DOHH2 (cell line): ENCODE data around the gene NPIPB4.
A peak's percentile ranks its signal among the peaks of the same experiment; 100 is the strongest.
"Not testable (repeated sequence)": the region's sequence is repeated elsewhere in the genome, so short reads cannot be mapped to it uniquely, and the experiment has no call there.

Source experiments
- H3F3A ChIP-seq: fragments of 200-600 bp; sonication (generic), shearing (Covaris generic); 2 replicates; pipeline ENCODE4 v1.6.0; 2016; ENCODE audit warnings: antibody characterized with exemption, mild to moderate bottlenecking; ENCODE audit not compliant: control insufficient read depth, insufficient read depth
- H3K27ac ChIP-seq: fragments of 200-600 bp; sonication (generic); 2 replicates; pipeline ENCODE4 v1.5.1; 2014; ENCODE audit warnings: low read depth, mild to moderate bottlenecking, low read length, moderate library complexity
- H3K27me3 ChIP-seq: fragments of 200-600 bp; sonication (generic); 2 replicates; pipeline ENCODE4 v1.6.1; 2014; ENCODE audit warnings: mild to moderate bottlenecking, low read length, mixed read lengths; ENCODE audit not compliant: control insufficient read depth
- H3K36me3 ChIP-seq: fragments of 200-600 bp; sonication (generic); 2 replicates; pipeline ENCODE4 v1.6.1; 2014; ENCODE audit warnings: mild to moderate bottlenecking, low read length, moderate library complexity, mixed read lengths; ENCODE audit not compliant: control insufficient read depth
- H3K4me1 ChIP-seq: fragments of 200-600 bp; sonication (generic); 2 replicates; pipeline ENCODE4 v1.6.1; 2014; ENCODE audit warnings: mild to moderate bottlenecking, low read length, mixed read lengths; ENCODE audit not compliant: control insufficient read depth
- H3K4me2 ChIP-seq: fragments of 200-600 bp; sonication (generic); 2 replicates; pipeline ENCODE4 v1.6.0; 2014; ENCODE audit warnings: mild to moderate bottlenecking, low read length, moderate library complexity
- H3K4me3 ChIP-seq: fragments of 200-600 bp; sonication (generic); 2 replicates; pipeline ENCODE4 v1.5.1; 2014; ENCODE audit warnings: mild to moderate bottlenecking, low read length, mixed read lengths
- H3K79me2 ChIP-seq: fragments of 200-600 bp; sonication (generic); 2 replicates; pipeline ENCODE4 v1.6.1; 2014; ENCODE audit warnings: mild to moderate bottlenecking, low read length, mixed read lengths; ENCODE audit not compliant: control insufficient read depth
- H3K9me2 ChIP-seq: fragments of 200-600 bp; sonication (generic); replicated peaks from 2 replicates; pipeline ENCODE4 v1.6.1; 2014; ENCODE audit warnings: mild to moderate bottlenecking, low read length, mixed read lengths; ENCODE audit not compliant: control insufficient read depth
- H3K9me3 ChIP-seq: fragments of 200-600 bp; sonication (generic); 2 replicates; pipeline ENCODE4 v1.6.1; 2014; ENCODE audit warnings: antibody characterized with exemption, low read length, mixed read lengths; ENCODE audit not compliant: control insufficient read depth, insufficient read depth
- H4K20me1 ChIP-seq: fragments of 200-600 bp; sonication (generic); 2 replicates; pipeline ENCODE4 v1.6.0; 2014; ENCODE audit warnings: low read depth, mild to moderate bottlenecking, antibody characterized with exemption, low read length, moderate library complexity; ENCODE audit not compliant: control insufficient read depth, insufficient read depth

Gene NPIPB4

GRCh38 chr16:21857656-21858055 lies at the start of gene NPIPB4:
Gene NPIPB4 (minus strand): TSS chr16:21857756. CDS start chr16:21857378, 378 bp downstream.
- not testable (repeated sequence) for H3K9me2 ChIP-seq, H3K9me3 ChIP-seq, H3K36me3 ChIP-seq, H3K79me2 ChIP-seq, H3F3A ChIP-seq, H3K4me2 ChIP-seq, H3K27me3 ChIP-seq, H3K4me3 ChIP-seq, H3K27ac ChIP-seq, H3K4me1 ChIP-seq, H4K20me1 ChIP-seq

- H3F3A ChIP-seq, H3K9me3 ChIP-seq, H3K27ac ChIP-seq, H3K9me2 ChIP-seq, H3K79me2 ChIP-seq, H4K20me1 ChIP-seq, H3K4me1 ChIP-seq, H3K27me3 ChIP-seq, H3K4me2 ChIP-seq, H3K4me3 ChIP-seq, H3K36me3 ChIP-seq: not testable (repeated sequence)
These were observed 41.4 kb upstream of the NPIPB4 start for GRCh38 chr16:21898998-21899397.

GRCh38 chr16:21881988-21882387 lies 24.4 kb upstream of the NPIPB4 start:
- not testable (repeated sequence) for H3K36me3 ChIP-seq, H3K9me2 ChIP-seq, H3K27ac ChIP-seq, H3K79me2 ChIP-seq, H4K20me1 ChIP-seq, H3K4me1 ChIP-seq, H3F3A ChIP-seq, H3K9me3 ChIP-seq, H3K4me3 ChIP-seq, H3K27me3 ChIP-seq
- H3K4me2 ChIP-seq, result peak overlapping the region; percentile 48

GRCh38 chr16:21837186-21837585 lies 20.4 kb downstream of the NPIPB4 start:
- H4K20me1 ChIP-seq, H3K9me2 ChIP-seq, H3K4me2 ChIP-seq, H3K27ac ChIP-seq, H3K4me3 ChIP-seq, H3K36me3 ChIP-seq, H3K4me1 ChIP-seq, H3K79me2 ChIP-seq, H3F3A ChIP-seq, H3K9me3 ChIP-seq, H3K27me3 ChIP-seq: not testable (repeated sequence)

- not testable (repeated sequence) for H3K4me1 ChIP-seq, H3K4me2 ChIP-seq, H3K27ac ChIP-seq, H3F3A ChIP-seq, H3K4me3 ChIP-seq, H4K20me1 ChIP-seq, H3K79me2 ChIP-seq, H3K9me3 ChIP-seq, H3K27me3 ChIP-seq, H3K9me2 ChIP-seq, H3K36me3 ChIP-seq
These were observed 21.2 kb downstream of the NPIPB4 start for GRCh38 chr16:21836334-21836733.

- H3K27me3 ChIP-seq, H3K36me3 ChIP-seq, H3K4me2 ChIP-seq, H3K27ac ChIP-seq, H3K9me3 ChIP-seq, H3K4me3 ChIP-seq, H4K20me1 ChIP-seq, H3K79me2 ChIP-seq, H3K9me2 ChIP-seq, H3F3A ChIP-seq, H3K4me1 ChIP-seq: not testable (repeated sequence)
These were observed 21.8 kb downstream of the NPIPB4 start for GRCh38 chr16:21835747-21836146.

GRCh38 chr16:21834211-21834610 lies 23.3 kb downstream of the NPIPB4 start:
- H4K20me1 ChIP-seq, H3K36me3 ChIP-seq, H3K9me3 ChIP-seq, H3K9me2 ChIP-seq, H3K4me1 ChIP-seq, H3K79me2 ChIP-seq, H3F3A ChIP-seq, H3K27me3 ChIP-seq, H3K4me3 ChIP-seq, H3K27ac ChIP-seq, H3K4me2 ChIP-seq: not testable (repeated sequence)

- not testable (repeated sequence) for H3K4me2 ChIP-seq, H4K20me1 ChIP-seq, H3F3A ChIP-seq, H3K27me3 ChIP-seq, H3K9me3 ChIP-seq, H3K36me3 ChIP-seq, H3K4me1 ChIP-seq, H3K9me2 ChIP-seq, H3K79me2 ChIP-seq, H3K4me3 ChIP-seq, H3K27ac ChIP-seq
These were observed 27.6 kb downstream of the NPIPB4 start for GRCh38 chr16:21829929-21830328.
